Activated CD4-positive, alpha-beta T cell treated with anti-CD3 and anti-CD28 coated beads for 36 hours (primary cell): ENCODE results near the gene ZNF280A. TPM values are rescaled to one million over a fixed set of nuclear protein-coding genes. Genes with fewer than 3 reads are reported as not detected.
"Not testable (repeated sequence)": the region's sequence is repeated elsewhere in the genome, so short reads cannot be mapped to it uniquely, and the experiment has no call there.

ENCODE experiments used
- ATAC-seq: fragments of 200-7000 bp; cut with Tn5 transposase; one replicate; pipeline ENCODE4 v1.10.0; 2021; ENCODE audit warnings: mild to moderate bottlenecking, moderate library complexity
- CTCF ChIA-PET: fragments of 350-600 bp; sonication (Branson Sonifier 250); formaldehyde crosslinking; loops from one replicate; lab custom pipeline; 2021; ENCODE audit warnings: antibody characterized with exemption; lab: Charles Lee
- POLR2A ChIA-PET: fragments of 350-600 bp; sonication (Branson Sonifier 250); formaldehyde crosslinking; loops from one replicate; lab custom pipeline; 2021; ENCODE audit warnings: antibody characterized with exemption, inconsistent platforms; lab: Charles Lee
- DNase-seq: peaks from one replicate; pipeline ENCODE4 v3.0.0-alpha.2; 2020
- H3K27ac Mint-ChIP-seq: one replicate; pipeline ENCODE4 v1.8.0; 2021; ENCODE audit warnings: mixed read lengths
- H3K27me3 Mint-ChIP-seq: one replicate; pipeline ENCODE4 v1.8.0; 2021; ENCODE audit warnings: mixed read lengths
- H3K36me3 Mint-ChIP-seq: one replicate; pipeline ENCODE4 v1.8.0; 2021; ENCODE audit warnings: low read depth, mixed read lengths
- H3K4me1 Mint-ChIP-seq: one replicate; pipeline ENCODE4 v1.8.0; 2021; ENCODE audit warnings: mixed read lengths
- H3K4me3 Mint-ChIP-seq: one replicate; pipeline ENCODE4 v1.8.0; 2021; ENCODE audit warnings: mild to moderate bottlenecking, moderate library complexity, mixed read lengths
- H3K9me3 Mint-ChIP-seq: one replicate; pipeline ENCODE4 v1.8.0; 2021; ENCODE audit warnings: low read depth, mixed read lengths
- intact Hi-C, 2 experiments: fragments of 100-400 bp; cut with DNase I in 1 of 2; cut with micrococcal nuclease in 1 of 2; formaldehyde crosslinking; loops; one replicate each; pipeline versions ENCODE4 v1.14.2 to v1.15.1; 2022 to 2024; cut with DNase I, micrococcal nuclease
- total RNA-seq, 2 experiments: library from RNA; stranded (reverse); gene quantifications; one replicate each; pipeline ENCODE4 v1.2.3, GENCODE V29; 2021

ZNF280A gene
- total RNA-seq, 2 experiments from 2014 or later: not detected

DNA sequence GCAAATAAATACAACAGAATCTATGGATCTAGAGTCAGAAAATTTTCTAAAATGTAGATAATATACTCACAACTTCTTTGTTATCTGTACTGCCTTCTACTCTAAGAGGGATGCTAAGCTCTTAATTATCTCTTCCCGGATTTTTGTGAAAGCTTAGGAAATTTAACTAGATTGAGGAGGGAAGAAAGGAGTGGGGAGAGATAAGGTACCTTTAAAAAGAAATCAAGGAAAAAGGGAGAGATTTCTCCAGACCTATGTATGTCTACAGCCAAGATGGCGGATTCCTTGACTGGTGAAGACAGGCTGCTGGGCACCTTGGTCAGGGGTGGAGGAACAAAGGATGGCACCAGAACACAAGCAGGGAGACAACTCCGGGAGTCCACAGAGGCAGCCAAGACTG, 34.5 kb downstream of the ZNF280A start:
- Mint-ChIP-seq H3K27me3 (no peaks in the 10 kb centered on the region), H3K27ac (no peak overlapping the region), H3K4me1 (no peaks in the 10 kb centered on the region), H3K4me3 (no peak overlapping the region), H3K36me3 (peaks cover 16% of the 10 kb centered on the region), H3K9me3 (no peaks in the 10 kb centered on the region)
- ChIA-PET CTCF (interaction anchor here (0.8 to 2.4 kb wide), 3 partner anchors 22 to 63 kb away, joined by 3 to 9 read pairs (median 3); partner anchors contain the start of gene ZNF280B), POLR2A (no interaction called here)
- intact Hi-C loops: no loop called here
- DNase-seq (no peak), ATAC-seq (no peak)

DNA sequence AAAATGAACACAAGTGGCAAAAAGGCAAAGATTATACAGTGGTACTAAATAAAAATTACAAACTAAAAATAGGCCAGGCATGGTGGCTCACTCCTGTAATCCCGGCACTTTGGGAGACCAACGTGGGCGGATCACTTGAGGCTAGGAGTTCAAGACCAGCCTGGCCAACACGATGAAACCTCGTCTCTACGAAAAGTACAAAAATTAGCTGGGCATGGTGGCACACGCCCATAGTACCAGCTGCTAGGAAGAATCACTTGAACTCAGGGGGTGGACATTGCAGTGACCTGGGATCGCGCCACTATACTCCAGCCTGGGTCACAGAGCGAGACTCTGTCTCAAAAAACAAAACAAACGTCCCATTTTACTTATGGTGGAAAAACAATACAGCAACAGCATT, 36.0 kb downstream of the ZNF280A start:
- ATAC-seq (no peak), DNase-seq (no peak)
- Mint-ChIP-seq H3K36me3 (peaks cover 16% of the 10 kb centered on the region), H3K27me3 (no peaks in the 10 kb centered on the region), H3K27ac (no peak overlapping the region), H3K4me1 (no peaks in the 10 kb centered on the region), H3K4me3 (no peak overlapping the region), H3K9me3 (no peaks in the 10 kb centered on the region)
- ChIA-PET CTCF (interaction anchor here (0.7 to 1.2 kb wide), 3 partner anchors 21 to 102 kb away, joined by 3 to 4 read pairs (median 4); no protein-coding TSS in a partner anchor), POLR2A (interaction anchor here (0.6 kb wide), 1 partner anchor 10 kb away, joined by 5 read pairs; no protein-coding TSS in a partner anchor)
- intact Hi-C loops: no loop called here

GRCh38 chr22:22480940-22481339, 39.1 kb downstream of the ZNF280A start:
- Mint-ChIP-seq H3K9me3 (no peaks in the 10 kb centered on the region), H3K27ac (no peak overlapping the region), H3K36me3 (no peaks in the 10 kb centered on the region), H3K27me3 (no peaks in the 10 kb centered on the region), H3K4me3 (no peak overlapping the region), H3K4me1 (no peaks in the 10 kb centered on the region)
- DNase-seq (no peak), ATAC-seq (no peak)
- intact Hi-C loops: no loop called here
- POLR2A ChIA-PET: no interaction called here
- CTCF ChIA-PET: interaction anchor here (1.5 kb wide), 1 partner anchor 17 kb away, joined by 8 read pairs; no protein-coding TSS in a partner anchor

DNA sequence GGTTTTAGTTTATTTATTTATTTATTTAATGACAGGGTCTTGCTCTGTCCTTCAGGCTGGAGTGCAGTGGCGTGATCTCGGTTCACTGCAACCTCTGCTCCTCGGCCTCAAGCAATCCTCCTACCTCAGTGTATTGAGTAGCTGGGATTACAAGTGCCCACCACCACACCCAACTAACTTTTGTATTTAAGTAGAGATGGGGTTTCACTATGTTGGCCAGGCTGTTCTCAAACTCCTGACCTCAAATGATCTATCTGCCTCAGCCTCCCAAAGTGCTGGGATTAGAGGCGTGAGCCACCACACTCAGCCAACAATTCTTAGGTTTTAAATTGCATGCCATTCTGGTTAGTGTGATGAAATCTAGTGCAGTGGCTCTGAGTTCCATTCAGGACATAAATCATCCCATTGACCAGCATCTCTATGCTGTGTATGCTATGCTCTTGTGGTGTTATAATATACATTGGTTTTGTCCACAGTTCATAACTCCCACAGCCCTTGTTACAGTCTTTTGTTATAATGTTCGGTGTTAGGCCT, 40.0 kb downstream of the ZNF280A start:
- Mint-ChIP-seq H3K4me1 (no peaks in the 10 kb centered on the region), H3K36me3 (no peaks in the 10 kb centered on the region), H3K9me3 (no peaks in the 10 kb centered on the region), H3K27me3 (no peaks in the 10 kb centered on the region), H3K27ac (no peak overlapping the region), H3K4me3 (no peak overlapping the region)
- ChIA-PET POLR2A (no interaction called here), CTCF (no interaction called here)
- ATAC-seq: no peak
- no peak for DNase-seq
- intact Hi-C loops: no loop called here

- no peaks in the 10 kb centered on the region for H3K4me1 Mint-ChIP-seq
- no peaks in the 10 kb centered on the region for H3K27me3 Mint-ChIP-seq
- no peaks in the 10 kb centered on the region for H3K9me3 Mint-ChIP-seq
- ChIA-PET POLR2A (no interaction called here), CTCF (interaction anchor here (0.6 to 1.6 kb wide), 2 partner anchors 11 to 56 kb away, joined by 3 to 6 read pairs; no protein-coding TSS in a partner anchor)
- H3K4me3 Mint-ChIP-seq: no peak overlapping the region
- intact Hi-C loops: no loop called here
- no peaks in the 10 kb centered on the region for H3K36me3 Mint-ChIP-seq
- ATAC-seq (no peak), DNase-seq (no peak)
- H3K27ac Mint-ChIP-seq: no peak overlapping the region
Measured at GRCh38 chr22:22479116-22479515, 41.0 kb downstream of the ZNF280A start.

DNA sequence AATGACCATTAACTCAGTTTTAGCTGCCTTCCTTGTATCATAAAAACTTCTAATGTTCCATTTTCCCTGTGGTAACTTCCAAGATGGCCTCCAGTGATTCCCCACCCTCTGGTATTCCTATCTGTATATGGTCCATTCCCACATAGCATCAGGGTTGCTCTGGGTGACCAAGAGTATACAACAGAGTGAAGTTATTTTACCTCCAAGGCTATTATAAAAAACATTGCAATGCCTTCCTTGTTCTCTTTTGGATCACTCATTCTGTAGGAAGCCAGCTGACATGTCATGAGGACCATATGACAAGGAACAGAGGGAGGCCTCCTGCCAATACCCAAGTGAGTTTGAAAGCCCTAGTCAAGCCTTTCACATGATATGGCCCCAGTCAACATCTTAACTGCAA, 41.6 kb downstream of the ZNF280A start:
- H3K9me3 Mint-ChIP-seq: no peaks in the 10 kb centered on the region
- no peak overlapping the region for H3K4me3 Mint-ChIP-seq
- no peaks in the 10 kb centered on the region for H3K27me3 Mint-ChIP-seq
- intact Hi-C loops: no loop called here
- no peaks in the 10 kb centered on the region for H3K36me3 Mint-ChIP-seq
- H3K27ac Mint-ChIP-seq: no peak overlapping the region
- ATAC-seq: no peak
- CTCF ChIA-PET: interaction anchor here (0.6 to 1.6 kb wide), 3 partner anchors 10 to 56 kb away, joined by 3 to 6 read pairs (median 3); no protein-coding TSS in a partner anchor
- POLR2A ChIA-PET: no interaction called here
- no peak for DNase-seq
- no peaks in the 10 kb centered on the region for H3K4me1 Mint-ChIP-seq

- peaks cover 2% of the 10 kb centered on the region for H3K27me3 Mint-ChIP-seq
- no peaks in the 10 kb centered on the region for H3K4me1 Mint-ChIP-seq
- no peak for DNase-seq
- H3K27ac Mint-ChIP-seq: no peak overlapping the region
- no peak for ATAC-seq
- intact Hi-C loops: no loop called here
- POLR2A ChIA-PET: interaction anchor here (0.6 kb wide), 1 partner anchor 9 kb away, joined by 5 read pairs; no protein-coding TSS in a partner anchor
- H3K36me3 Mint-ChIP-seq: peaks cover under 1% of the 10 kb centered on the region
- no peak overlapping the region for H3K4me3 Mint-ChIP-seq
- H3K9me3 Mint-ChIP-seq: peaks cover 3% of the 10 kb centered on the region
- CTCF ChIA-PET: interaction anchor here (0.9 to 3.7 kb wide), 2 partner anchors 11 to 271 kb away, joined by 3 to 13 read pairs; no protein-coding TSS in a partner anchor
Measured at GRCh38 chr22:22474733-22475132, 45.3 kb downstream of the ZNF280A start.

DNA sequence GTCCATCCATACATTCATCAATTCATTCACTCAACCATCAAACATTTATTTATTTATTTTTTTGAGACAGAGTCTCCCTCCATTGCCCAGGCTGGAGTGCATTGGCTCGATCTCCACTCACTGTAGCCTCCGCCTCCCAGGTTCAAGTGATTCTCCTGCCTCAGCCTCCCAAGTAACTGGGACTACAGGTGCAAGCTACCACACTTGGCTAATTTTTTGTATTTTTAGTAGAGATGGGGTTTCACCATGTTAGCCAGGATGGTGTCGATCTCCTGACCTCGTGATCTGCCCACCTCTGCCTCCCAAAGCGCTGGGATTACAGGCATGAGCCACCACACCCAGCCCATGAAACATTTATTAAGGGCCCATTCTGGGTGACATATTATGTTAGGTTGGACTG, 49.0 kb downstream of the ZNF280A start:
- H3K4me1 Mint-ChIP-seq, H3K27me3 Mint-ChIP-seq, H3K27ac Mint-ChIP-seq, intact Hi-C loops, POLR2A ChIA-PET, ATAC-seq, H3K36me3 Mint-ChIP-seq, H3K4me3 Mint-ChIP-seq, DNase-seq: not testable (repeated sequence)
- H3K9me3 Mint-ChIP-seq: peaks cover 15% of the 10 kb centered on the region
- CTCF ChIA-PET: interaction anchor here (0.6 to 3.7 kb wide), 3 partner anchors 8 to 655 kb away, joined by 3 to 13 read pairs (median 3); no protein-coding TSS in a partner anchor

DNA sequence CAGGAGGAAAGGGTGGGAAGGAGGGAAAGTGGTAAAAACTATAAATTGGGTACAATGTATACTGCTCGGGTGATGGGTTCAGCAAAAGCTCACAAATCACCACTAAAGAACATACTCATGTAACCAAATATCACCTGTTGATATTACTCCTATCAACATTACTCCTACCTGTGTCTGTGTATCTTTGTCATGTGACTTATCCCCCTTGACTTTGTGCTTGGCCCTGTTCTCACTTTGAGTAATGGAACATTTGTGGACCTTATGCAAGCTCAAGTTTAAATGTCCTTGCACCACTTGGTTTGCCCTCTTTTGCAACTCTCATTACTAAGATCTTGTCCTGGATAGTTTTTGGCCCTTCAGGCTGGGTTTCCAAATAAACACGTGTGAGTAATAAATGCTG, 50.5 kb downstream of the ZNF280A start:
- CTCF ChIA-PET: no interaction called here
- Mint-ChIP-seq H3K4me1 (no peaks in the 10 kb centered on the region), H3K27me3 (peaks cover 11% of the 10 kb centered on the region), H3K27ac (no peak overlapping the region), H3K9me3 (peaks cover 15% of the 10 kb centered on the region), H3K4me3 (no peak overlapping the region), H3K36me3 (peaks cover 3% of the 10 kb centered on the region)
- ATAC-seq (no peak), DNase-seq (no peak)
- intact Hi-C loops: loop anchor here (10.0 kb wide), 2 partner anchors 85 to 485 kb away; partner anchors contain the start of gene PRAME (in 1 of the 2)
- POLR2A ChIA-PET: no interaction called here

DNA sequence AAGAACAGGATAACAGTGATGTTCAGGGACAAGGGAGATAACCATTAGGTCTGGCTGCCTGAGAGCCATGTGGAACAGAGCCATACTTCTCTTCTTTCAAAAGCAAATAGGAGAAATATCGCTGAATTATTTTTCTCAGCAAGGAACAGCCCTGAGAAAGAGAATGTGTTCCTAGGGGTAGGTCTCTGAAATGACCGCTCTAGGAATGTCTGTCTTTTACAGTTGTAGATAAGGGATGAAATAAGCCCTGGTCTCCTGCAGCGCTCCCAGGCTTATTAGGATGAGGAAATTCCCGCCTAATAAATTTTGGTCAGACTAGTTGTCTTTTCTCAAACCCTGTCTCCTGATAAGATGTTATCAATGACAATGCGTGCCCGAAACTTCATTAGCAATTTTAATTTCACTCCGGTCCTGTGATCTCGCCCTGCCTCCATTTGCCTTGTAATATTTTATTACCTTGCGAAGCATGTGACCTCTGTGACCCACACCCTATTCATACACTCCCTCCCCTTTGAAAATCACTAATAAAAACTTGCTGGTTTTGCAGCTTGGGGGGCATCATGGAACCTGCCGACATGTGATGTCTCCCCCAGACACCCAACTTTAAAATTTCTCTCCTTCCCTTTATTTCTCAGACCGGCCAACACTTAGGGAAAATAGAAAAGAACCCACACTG, 51.1 kb downstream of the ZNF280A start:
- DNase-seq, CTCF ChIA-PET, POLR2A ChIA-PET, ATAC-seq, H3K4me3 Mint-ChIP-seq, H3K4me1 Mint-ChIP-seq, H3K27ac Mint-ChIP-seq, H3K36me3 Mint-ChIP-seq: not testable (repeated sequence)
- Mint-ChIP-seq H3K9me3 (peaks cover 15% of the 10 kb centered on the region), H3K27me3 (peaks cover 15% of the 10 kb centered on the region)
- intact Hi-C loops: loop anchor here (10.0 kb wide), 2 partner anchors 86 to 486 kb away; partner anchors contain the start of gene PRAME (in 1 of the 2)

DNA sequence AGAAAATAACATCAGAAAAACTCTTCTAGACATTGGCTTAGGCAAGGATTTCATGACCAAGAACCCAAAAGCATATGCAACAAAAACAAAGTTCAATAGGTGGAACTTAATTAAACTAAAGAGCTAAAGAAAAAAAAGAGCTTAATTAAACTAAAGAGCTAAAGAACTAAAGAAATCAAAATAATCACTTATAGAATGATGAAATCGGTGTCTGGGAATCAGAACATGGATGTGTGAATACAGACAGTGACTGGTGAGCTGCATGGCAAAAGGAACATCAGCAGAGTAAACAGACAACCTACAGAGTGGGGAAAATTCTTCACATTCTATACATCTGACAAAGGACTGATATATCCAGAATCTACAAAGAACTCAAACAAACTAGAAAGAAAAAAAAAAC, 53.0 kb downstream of the ZNF280A start:
- ChIA-PET POLR2A (no interaction called here), CTCF (interaction anchor here (0.7 kb wide), 3 partner anchors 9 to 196 kb away, joined by 3 to 4 read pairs (median 3); no protein-coding TSS in a partner anchor)
- intact Hi-C loops: loop anchor here (10.0 kb wide), 2 partner anchors 88 to 488 kb away; partner anchors contain the start of gene PRAME (in 1 of the 2)
- Mint-ChIP-seq H3K4me1 (no peaks in the 10 kb centered on the region), H3K36me3 (peaks cover 3% of the 10 kb centered on the region), H3K27me3 (peaks cover 27% of the 10 kb centered on the region), H3K9me3 (peaks cover 15% of the 10 kb centered on the region), H3K27ac (no peak overlapping the region), H3K4me3 (no peak overlapping the region)
- ATAC-seq (no peak), DNase-seq (no peak)
